Nucleus accumbens (tissue), 56 donors: Measurements from ENCODE around the gene KEAP1.
"Not testable (repeated sequence)": the region's sequence is repeated elsewhere in the genome, so short reads cannot be mapped to it uniquely, and the experiment has no call there.

Source experiments
- DNase-seq, 56 donors: peaks; one replicate each; lab custom pipeline; 2025; lab: John Stamatoyannopoulos, UW

KEAP1 gene

DNA sequence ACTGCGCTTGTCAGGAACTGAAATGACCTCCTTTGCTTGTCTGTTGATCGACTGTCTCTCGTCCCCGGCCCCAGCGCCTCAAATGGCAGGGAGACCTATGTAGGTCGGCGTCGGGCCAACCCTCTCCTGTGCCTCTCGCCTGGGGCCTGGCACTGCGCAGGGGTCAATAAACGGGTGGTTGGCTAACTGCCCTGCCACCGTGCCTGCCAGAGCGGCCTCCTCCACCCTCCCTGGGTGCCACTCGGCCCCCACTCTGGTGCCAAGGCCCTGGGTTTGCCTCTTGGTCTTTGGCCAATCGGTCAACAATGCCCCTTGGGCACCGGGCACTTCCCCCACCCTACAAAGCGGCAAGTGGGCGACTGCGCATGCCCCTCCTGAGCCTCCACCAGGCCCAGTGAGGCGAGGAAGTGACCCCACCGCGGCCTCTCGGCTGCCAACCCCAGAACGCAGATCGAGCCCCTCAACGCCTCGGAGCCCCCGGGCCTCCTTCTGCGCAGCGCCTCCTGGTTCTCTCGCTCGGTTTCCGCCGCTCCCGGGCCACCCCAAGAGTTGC is 1.1 kb downstream of the KEAP1 start:
- peak in 54 of 56 donors; percentile 27 to 92 (median 72) for DNase-seq

DNA sequence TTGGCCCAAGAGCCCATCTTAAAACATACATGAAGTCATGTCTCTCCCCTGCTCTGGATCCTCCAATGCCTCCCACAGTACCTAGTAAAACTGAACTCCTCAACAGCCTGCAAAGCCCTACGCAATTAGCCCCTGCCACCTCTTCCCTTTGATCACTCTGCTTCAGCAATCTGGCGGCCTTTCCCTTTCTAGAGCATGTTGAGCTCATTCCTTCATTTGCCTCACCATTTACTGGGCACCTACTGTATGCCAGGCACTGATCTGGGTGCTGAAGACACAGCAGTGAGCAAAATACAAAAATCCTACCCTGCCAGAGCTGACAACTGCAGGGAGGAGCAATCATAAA is 2.9 kb downstream of the KEAP1 start:
- DNase-seq: no peak

DNA sequence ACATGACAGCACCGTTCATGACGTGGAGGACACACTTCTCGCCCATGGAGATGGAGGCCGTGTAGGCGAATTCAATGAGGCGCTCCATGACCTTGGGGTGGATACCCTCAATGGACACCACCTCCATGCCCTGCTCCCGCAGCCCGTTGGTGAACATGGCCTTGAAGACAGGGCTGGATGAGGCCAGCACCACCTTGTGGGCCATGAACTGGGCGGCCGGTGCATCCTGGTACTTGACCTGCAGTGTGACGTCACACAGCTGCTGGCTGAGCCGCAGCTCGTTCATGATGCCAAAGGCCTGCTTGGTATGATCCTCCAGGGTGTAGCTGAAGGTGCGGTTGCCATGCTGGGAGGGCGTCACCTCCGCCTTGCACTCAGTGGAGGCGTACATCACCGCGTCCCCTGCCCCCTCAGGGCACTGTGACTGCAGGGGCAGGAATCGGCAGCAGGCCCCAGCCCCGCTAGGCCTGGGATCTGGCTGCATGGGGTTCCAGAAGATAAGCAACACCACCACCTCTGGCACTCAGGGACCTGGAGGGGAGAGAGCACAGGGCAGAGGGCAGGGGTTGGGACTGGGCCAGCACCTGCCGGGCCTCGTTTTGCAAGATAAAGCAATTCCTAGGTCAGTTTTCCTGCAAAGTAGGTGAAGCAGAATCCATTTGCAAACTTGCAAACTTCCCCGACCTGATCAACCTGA is 3.5 kb downstream of the KEAP1 start:
- no peak for DNase-seq

DNA sequence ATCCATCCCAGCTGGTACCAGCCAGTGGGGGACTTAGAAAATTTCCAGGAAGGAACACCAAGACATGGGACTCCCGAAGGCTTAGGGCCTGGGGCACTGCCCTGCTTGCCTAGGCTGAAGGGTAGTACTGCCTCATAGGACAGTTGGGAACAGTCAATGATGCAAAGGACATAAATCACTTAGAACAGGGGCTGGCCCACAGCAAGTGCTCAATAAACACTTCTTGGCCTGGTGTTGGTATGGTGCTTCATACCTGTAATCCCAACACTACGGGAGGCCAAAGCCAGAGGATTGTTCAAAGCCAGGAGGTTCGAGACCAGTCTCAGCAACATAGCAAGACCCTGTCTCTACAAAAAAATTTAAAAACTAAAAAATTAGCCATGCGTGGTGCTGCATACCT is 5.8 kb downstream of the KEAP1 start:
- DNase-seq: no peak

DNA sequence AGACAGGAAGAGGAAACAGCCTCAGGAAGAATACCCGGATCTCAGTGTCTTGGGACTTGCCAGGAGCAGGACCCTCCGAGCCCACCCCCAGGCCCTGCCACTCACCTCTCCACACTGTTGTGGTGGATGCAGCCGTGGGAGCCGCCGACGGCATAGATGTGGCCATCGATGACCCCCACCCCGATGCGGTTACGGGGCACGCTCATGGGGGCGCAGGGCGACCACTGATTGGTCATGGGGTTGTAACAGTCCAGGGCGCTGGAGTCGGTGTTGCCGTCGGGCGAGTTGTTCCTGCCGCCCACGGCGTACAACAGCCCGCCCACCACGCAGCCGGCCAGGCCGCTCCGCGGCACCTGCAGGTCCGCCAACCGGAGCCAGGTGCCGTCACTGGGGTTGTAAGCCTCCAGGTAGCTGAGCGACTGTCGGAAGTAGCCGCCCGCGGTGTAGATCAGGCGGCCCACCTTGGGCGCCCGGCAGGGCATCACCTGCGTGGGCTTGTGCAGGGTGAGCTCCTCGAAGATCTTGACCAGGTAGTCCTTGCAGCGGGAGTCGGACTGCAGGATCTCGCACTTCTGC is 11.6 kb downstream of the KEAP1 start:
- DNase-seq: no peak

DNA sequence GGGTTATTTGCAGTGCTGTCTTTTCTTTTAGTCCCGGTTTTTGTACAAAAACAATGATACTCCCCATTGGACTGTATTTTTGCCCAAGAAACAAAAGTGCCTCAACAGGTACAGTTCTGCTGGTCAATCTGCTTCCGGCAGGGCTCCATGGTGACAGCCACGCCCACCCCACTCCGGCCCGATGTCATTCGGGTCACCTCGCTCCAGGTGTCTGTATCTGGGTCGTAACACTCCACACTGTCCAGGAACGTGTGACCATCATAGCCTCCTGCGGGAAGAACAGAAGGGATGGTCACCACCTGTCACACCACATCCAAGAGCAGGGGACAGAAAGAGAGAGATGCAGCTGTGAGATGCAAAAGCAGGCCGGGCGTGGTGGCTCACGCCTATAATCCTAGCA is 16.6 kb downstream of the KEAP1 start:
- DNase-seq: no peak

DNA sequence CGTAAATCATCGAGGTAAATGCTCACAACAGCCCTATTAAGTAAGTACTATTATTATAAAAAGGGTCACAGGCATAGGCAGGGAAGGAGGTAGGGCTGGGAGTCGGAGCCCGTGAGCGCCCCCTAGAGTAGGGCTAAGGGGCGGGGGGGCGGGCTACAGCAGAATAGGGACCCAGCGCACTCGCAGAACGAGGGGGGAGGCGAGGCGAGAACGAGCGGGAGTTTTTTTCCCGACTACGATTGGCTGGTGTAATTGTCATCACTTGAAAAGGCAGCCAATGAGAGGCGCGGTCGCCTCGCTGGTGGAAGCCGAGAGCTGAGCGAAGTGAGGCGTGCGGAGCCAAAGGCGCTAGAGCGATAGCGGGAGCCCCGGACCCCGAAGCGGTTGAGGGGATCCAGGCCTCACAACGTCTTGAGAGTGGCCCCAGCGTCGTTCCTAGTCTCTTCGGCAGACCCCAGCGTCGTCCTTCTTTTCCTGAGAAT is 24.2 kb downstream of the KEAP1 start:
- peak; percentile 68 to 98 (median 91) for DNase-seq

DNA sequence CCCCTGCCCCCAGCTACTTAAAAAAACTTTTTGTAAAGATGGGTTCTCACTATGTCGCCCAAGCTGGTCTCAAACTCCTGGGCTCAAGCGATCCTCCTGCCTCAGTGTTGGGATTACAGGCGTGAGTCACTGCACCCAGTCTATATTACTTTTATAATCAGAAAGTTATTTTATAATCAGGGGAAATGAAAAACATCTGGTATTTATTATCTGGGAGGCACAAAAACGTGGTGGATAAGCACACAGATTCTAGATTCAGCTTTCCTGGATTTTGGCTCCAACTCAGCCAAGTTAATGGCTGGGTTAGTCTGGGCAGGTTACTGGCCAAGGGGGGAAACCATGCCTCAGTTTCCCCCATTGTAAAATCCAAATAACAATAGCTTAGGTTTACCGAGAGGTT is 24.7 kb downstream of the KEAP1 start:
- no peak for DNase-seq

DNA sequence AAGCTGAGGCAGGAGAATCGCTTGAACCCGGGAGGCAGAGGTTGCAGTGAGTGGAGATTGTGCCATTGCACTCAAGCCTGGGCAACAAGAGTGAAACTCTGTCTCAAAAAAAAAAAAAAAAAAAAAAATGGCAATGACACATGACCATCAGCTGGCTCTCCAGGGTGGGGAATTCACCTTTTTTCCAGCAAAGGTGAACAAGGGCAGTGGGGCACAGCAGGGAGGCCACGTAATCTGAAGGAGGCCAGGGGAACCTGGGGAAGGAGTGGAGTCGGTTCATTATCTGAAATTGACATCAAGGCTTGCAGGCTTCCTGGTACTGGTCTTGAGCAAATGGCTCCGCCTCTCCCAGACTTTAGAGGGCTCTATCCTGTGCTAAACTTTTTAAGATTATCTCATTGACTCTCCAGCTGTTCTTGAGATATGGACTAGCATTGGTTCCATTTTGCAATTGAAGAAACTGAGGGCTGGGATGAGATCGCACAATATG is 28.1 kb downstream of the KEAP1 start:
- DNase-seq: no peak

DNA sequence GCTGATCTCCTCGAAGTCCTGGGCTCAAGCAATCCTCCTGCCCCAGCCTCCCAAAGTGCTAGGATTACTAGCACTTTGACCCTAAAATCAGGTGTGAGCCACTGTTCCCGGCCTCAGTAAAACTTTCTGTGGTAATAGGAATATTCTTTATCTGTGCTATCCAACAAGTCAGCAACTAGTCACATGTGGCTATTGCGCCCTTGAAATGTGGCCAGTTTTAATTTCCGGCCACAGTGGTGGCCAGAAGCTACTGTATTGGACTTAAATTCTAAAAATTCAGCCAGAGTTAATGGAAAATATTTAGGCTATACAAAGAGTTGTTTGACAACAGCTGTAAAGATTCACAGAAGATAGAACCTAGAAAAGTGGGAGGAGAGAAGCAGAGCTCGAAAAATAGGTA is 30.0 kb downstream of the KEAP1 start:
- no peak for DNase-seq

DNA sequence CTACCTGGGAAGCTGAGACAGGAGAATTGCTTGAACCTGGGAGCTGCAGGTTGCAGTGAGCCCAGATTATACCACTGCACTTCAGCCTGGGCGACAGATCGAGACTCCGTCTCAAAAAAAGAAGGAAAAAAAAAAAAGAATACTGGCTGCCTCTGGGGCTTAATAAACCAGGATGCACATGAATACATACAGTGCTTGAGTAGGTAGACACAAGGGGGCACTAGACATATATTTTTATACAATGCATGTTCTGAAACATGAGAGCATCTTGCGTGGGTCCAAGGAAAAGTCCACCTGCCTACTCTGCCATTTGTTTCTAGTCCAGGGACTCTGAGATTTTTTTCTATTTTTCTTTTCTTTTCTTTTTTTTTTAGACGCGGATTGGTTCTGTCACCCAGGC is 31.2 kb downstream of the KEAP1 start:
- no peak for DNase-seq

DNA sequence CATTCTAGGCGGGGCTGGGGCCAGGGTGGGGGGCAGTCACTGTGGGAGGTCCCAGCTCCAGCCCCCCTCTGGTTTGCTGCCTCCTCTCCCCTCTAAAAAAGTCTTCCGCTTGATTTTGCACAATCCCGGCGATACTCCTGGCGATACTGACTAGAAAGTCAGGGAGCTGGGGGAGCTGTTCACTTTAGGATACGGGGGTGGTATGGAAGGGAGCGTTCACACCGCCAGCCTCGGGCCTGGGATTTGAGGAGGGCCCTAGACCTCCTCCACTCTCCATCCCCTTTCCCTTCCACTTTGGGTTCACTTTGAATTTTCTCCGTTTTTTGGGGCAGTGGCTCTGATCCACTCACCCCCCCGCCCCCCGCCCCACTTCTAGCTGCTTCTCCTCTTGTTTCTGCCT is 35.0 kb downstream of the KEAP1 start:
- DNase-seq: no peak

DNA sequence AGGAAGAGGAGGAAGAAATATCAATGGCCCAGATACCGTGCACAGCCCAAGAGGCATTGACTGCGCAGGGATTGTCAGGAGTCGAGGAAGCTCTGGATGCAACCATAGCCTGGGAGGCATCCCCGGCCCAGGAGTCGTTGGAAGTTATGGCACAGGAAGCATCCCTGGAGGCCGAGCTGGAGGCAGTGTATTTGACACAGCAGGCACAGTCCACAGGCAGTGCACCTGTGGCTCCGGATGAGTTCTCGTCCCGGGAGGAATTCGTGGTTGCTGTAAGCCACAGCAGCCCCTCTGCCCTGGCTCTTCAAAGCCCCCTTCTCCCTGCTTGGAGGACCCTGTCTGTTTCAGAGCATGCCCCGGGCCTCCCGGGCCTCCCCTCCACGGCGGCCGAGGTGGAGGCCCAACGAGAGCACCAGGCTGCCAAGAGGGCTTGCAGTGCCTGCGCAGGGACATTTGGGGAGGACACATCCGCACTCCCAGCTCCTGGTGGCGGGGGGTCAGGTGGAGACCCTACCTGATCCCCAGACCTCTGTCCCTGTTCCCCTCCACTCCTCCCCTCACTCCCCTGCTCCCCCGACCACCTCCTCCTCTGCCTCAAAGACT is 36.0 kb downstream of the KEAP1 start:
- no peak for DNase-seq

DNA sequence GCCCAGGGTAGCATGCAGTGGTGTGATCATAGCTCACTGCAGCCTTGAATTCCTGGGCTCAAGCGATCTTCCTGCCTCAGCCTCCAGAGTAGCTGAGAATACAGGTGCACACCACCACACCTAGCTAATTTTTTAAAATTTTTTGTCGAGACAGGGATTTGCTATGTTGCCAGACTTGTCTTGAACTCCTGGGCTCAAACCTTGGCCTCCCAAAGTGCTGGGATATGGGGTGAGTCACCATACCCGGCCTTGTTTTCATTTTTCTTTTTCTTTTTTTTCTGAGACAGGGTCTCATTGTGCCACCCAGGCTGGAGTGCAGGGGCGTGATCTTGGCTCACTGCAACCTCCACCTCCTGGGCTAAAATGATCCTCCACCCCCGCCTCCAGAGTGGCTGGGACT is 38.7 kb downstream of the KEAP1 start:
- no peak for DNase-seq

DNA sequence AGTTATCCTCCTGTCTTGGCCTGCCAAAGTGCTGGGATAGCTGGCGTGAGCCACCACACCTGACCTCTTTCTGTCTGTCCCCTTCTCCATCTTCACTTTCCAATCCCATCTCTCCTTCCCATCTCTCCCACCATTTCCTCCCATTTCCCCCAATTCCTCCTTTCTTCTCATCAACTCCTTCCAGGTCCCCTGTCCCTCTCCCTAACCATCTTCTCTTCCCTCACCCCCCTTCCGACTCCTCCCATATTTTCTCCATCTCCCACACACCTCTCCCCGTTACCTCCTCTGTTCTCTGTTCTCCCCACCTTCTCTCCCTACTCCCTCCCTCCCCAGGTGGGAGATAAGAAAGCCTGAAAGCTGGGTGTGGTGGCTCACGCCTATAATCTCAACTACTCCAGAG is 40.6 kb downstream of the KEAP1 start:
- DNase-seq: no peak

DNA sequence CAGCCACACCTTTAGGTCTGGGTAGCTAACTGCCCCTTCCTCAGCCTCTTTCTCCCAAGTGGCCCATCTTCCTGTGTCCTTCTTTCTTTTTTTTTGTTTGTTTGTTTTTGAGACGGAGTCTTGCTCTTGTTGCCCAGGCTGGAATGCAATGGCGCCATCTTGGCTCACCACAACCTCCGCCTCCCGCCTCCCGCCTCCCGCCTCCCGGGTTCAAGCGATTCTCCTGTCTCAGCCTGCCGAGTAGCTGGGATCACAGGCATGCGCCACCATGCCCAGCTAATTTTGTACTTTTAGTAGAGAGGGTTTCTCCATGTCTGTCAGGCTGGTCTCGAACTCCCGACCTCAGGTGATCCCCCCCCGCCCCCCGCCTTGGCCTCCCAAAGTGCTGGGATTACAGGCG is 41.1 kb downstream of the KEAP1 start:
- not testable (repeated sequence) for DNase-seq

DNA sequence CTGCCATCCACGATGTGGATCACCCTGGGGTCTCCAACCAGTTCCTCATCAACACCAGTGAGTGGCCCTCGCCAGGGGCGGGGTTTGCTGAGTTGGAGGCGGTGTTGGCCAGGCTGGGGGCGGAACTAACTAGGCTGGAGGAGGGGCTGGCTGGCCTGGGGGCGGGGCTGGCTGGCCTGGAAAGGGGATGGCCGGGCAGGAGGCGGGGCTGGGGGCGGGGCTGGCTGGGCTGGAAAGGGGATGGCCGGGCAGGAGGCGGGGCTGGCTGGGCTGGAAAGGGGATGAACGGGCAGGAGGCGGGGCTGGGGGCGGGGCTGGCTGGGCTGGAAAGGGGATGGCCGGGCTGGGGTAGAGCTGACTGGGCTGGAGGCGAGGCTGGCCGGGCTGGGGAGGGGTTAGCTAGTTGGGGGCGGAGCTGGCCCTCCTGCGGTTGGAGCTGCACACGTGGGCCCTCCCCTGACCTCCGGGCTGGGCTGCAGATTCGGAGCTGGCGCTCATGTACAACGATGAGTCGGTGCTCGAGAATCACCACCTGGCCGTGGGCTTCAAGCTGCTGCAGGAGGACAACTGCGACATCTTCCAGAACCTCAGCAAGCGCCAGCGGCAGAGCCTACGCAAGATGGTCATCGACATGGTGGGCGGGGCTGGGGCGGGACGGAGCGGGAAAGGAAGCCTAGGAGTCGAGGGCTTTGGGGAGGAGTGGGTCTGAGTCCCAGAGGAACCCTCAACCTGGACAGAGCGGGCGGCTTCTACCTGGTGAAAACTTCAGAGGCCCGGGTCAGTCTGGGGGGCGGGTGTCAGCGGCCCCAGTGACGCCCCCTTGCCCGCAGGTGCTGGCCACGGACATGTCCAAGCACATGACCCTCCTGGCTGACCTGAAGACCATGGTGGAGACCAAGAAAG is 41.9 kb downstream of the KEAP1 start:
- peak in 55 of 56 donors; percentile 18 to 98 (median 80) for DNase-seq

DNA sequence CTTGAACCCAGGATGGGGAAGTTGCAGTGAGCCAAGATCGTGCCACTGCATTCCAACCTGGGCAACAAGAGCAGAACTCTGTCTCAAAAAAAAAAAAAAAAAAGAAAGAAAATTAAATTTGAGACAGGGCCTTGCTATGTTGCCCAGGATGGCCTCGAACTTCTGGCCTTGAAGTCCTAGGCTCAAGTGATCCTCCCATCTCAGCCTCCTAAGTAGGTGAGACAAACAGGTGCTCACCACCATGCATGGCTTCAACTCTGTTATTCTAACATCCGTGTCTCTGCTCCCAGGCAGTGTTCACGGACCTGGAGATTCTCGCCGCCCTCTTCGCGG is 42.5 kb downstream of the KEAP1 start:
- no peak for DNase-seq

DNA sequence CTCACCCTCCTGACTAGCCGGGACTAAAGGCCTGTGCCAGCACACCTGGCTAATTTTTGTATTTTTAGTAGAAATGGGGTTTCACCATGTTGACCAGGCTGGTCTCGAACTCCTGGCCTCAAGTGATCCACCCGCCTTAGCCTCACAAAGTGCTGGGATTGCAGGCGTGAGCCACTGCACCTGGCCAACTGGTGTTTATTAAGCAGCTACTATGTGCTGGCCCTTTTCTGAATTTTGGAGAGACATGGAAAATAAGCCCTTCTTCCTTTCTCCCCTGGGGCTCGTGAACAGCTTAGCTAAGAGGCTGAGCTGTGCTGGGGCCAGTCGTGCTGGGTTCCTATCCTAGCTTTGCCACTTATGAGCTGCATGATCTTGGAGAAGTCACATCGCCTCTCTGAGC is 44.4 kb downstream of the KEAP1 start:
- DNase-seq: not testable (repeated sequence)

DNA sequence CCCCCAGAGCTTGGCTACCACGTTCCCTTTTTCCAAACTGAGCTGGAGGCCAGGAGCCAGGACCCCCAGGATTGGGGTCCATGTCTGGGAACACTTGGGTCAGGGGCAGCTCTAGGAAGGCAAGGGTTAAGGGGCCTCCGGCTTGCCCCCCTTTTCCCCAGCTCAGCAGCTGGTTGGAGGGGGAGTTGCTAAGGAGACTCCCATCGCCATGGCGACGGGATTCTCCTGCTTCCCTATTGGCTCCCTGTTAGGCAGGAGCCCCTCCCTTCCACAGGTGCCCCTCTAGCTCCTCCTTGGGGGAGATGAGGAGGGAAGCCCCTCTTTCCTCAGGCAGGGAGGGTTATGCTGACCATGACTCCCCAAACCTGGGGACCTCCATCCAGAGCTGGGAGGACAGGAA is 48.9 kb downstream of the KEAP1 start:
- DNase-seq: peak in 38 of 56 donors; percentile 3 to 83 (median 39)

DNA sequence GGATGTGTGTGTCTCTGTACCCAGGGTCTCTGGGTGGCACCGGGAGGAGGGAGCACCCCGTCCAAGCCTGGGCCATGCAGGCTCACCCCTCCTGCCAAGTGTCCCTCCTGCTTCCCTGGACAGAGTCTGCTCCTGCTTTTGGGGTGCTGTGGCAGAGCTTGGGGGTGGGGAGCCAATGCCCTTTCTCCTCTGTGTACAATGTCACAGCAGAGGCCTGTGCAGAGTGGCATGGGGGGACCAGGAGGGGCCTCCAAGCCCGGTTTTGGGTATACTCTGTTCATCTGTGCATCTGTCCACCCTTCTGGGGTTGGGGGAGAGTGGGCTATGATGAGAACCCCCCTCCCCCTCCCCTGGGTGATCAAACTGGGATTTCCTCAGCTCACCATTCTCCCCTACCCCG is 49.3 kb downstream of the KEAP1 start:
- DNase-seq: no peak
